ENCODE results near the gene KCNH3.

The KCNH3 gene
- 0.07 to 3.0 (median 0.20) reads per million in 17 experiments for total RNA-seq

- DNase-seq = peak; percentile 54 to 87 (median 77)
Measured at GRCh38 chr12:49538510-49539403, at the start of gene KCNH3. KCNH3 (plus strand) TSS chr12:49539030; CDS start chr12:49539417, 387 bp downstream.

- DNase-seq = no peak
Measured at GRCh38 chr12:49489154-49489553, 49.7 kb upstream of the KCNH3 start.

- no peak for DNase-seq
Measured at GRCh38 chr12:49489720-49490119, 49.1 kb upstream of the KCNH3 start.

- DNase-seq = no peak
Measured at GRCh38 chr12:49491823-49492222, 47.0 kb upstream of the KCNH3 start.

GRCh38 chr12:49493900-49494299 lies 44.9 kb upstream of the KCNH3 start:
- DNase-seq = no peak

- DNase-seq = no peak
Measured at GRCh38 chr12:49496417-49497360, 42.1 kb upstream of the KCNH3 start.

- no peak for DNase-seq
Measured at GRCh38 chr12:49501895-49502294, 36.9 kb upstream of the KCNH3 start.

- DNase-seq = no peak
Measured at GRCh38 chr12:49502590-49502989, 36.2 kb upstream of the KCNH3 start.

- no peak for DNase-seq
Measured at GRCh38 chr12:49503674-49504180, 35.1 kb upstream of the KCNH3 start.

GRCh38 chr12:49505672-49506071 lies 33.2 kb upstream of the KCNH3 start:
- DNase-seq = no peak

GRCh38 chr12:49507139-49507538 lies 31.7 kb upstream of the KCNH3 start:
- DNase-seq = no peak

GRCh38 chr12:49509681-49510080 lies 29.1 kb upstream of the KCNH3 start:
- peak in 3 of 4 experiments; percentile 12 to 45 (median 42) for DNase-seq

- no peak for DNase-seq
Measured at GRCh38 chr12:49511410-49511809, 27.4 kb upstream of the KCNH3 start.

GRCh38 chr12:49512546-49512945 lies 26.3 kb upstream of the KCNH3 start:
- DNase-seq = no peak

- no peak for DNase-seq
Measured at GRCh38 chr12:49515266-49515665, 23.6 kb upstream of the KCNH3 start.

- no peak for DNase-seq
Measured at GRCh38 chr12:49518914-49519573, 19.8 kb upstream of the KCNH3 start.

GRCh38 chr12:49519574-49519936 lies 19.3 kb upstream of the KCNH3 start:
- DNase-seq = no peak

GRCh38 chr12:49521389-49521788 lies 17.4 kb upstream of the KCNH3 start:
- no peak for DNase-seq

- DNase-seq = no peak
Measured at GRCh38 chr12:49524660-49525324, 14.0 kb upstream of the KCNH3 start.

- no peak for DNase-seq
Measured at GRCh38 chr12:49525942-49526341, 12.9 kb upstream of the KCNH3 start.

GRCh38 chr12:49527361-49528130 lies 11.3 kb upstream of the KCNH3 start:
- no peak for DNase-seq

Measured in suppressor macrophage (primary cell).